B cell (primary cell): ENCODE measurements around the gene HCFC1. TPM values are rescaled to one million over a fixed set of nuclear protein-coding genes. Genes with fewer than 3 reads are reported as not detected.

Source experiments
- ATAC-seq: fragments of 200-7000 bp; cut with Tn5 transposase; one replicate; pipeline ENCODE4 v1.10.0; 2021; ENCODE audit warnings: low read depth, mild to moderate bottlenecking, moderate number of reproducible peaks, moderate library complexity
- CTCF ChIA-PET: fragments of 350-600 bp; sonication (Branson Sonifier 250); formaldehyde crosslinking; loops from one replicate; lab custom pipeline; 2021; ENCODE audit warnings: antibody characterized with exemption, inconsistent platforms; lab: Charles Lee
- POLR2A ChIA-PET: fragments of 350-600 bp; sonication (Branson Sonifier 250); formaldehyde crosslinking; loops from one replicate; lab custom pipeline; 2021; ENCODE audit warnings: antibody characterized with exemption; lab: Charles Lee
- DNase-seq: peaks from one replicate; pipeline ENCODE4 v3.0.0; 2013
- H2AFZ ChIP-seq: 2 replicates; pipeline ENCODE4 v1.6.1; 2012; ENCODE audit warnings: mild to moderate bottlenecking, low read depth, low read length; ENCODE audit not compliant: insufficient read depth, poor library complexity, severe bottlenecking
- H3K27ac ChIP-seq, 2 donors: 1 replicate in 1 of 2; 2 replicates in 1 of 2; pipeline ENCODE4 v1.5.1; 2012 to 2013; ENCODE audit warnings: low read length in 2 of 2, mild to moderate bottlenecking in 2 of 2, moderate library complexity in 1 of 2
- H3K27me3 ChIP-seq, 4 experiments: fragments of 200-600 bp in 1 of 4; sonication (generic) in 1 of 4; replicated peaks in 1 of 4; 1 replicate in 2 of 4; 2 replicates in 2 of 4; pipeline versions ENCODE4 v1.6.1 to v1.7.0; 2013 to 2016; ENCODE audit warnings: low read length in 3 of 4, mild to moderate bottlenecking in 2 of 4, mixed read lengths in 1 of 4, moderate library complexity in 1 of 4; ENCODE audit not compliant: insufficient read depth in 4 of 4, control insufficient read depth in 3 of 4; ENCODE audit errors: control extremely low read depth in 1 of 4
- H3K36me3 ChIP-seq, 2 experiments: replicated peaks in 1 of 2; 1 replicate in 1 of 2; 2 replicates in 1 of 2; pipeline versions ENCODE4 v1.6.1 to v1.7.1; 2013; ENCODE audit warnings: low read length in 1 of 2; ENCODE audit not compliant: insufficient read depth in 2 of 2, control insufficient read depth in 1 of 2; ENCODE audit errors: control extremely low read depth in 1 of 2, extremely low read depth in 1 of 2
- H3K4me1 ChIP-seq, 2 donors: fragments of 200-600 bp in 1 of 2; sonication (generic) in 1 of 2; 1 replicate in 1 of 2; 2 replicates in 1 of 2; pipeline versions ENCODE4 v1.5.1 to v1.6.1; 2013 to 2017; ENCODE audit warnings: low read length in 2 of 2; ENCODE audit not compliant: control insufficient read depth in 2 of 2, insufficient read depth in 2 of 2
- H3K4me2 ChIP-seq: replicated peaks from 2 replicates; pipeline ENCODE3; 2012; ENCODE audit warnings: mild to moderate bottlenecking, low read depth, low read length; ENCODE audit not compliant: poor library complexity, severe bottlenecking
- H3K4me3 ChIP-seq, 5 experiments: fragments of 200-600 bp in 1 of 5; sonication (generic) in 1 of 5; 1 replicate in 3 of 5; 2 replicates in 2 of 5; pipeline versions ENCODE4 v1.5.1 to v1.7.0; 2011 to 2016; ENCODE audit warnings: low read length in 4 of 5, mild to moderate bottlenecking in 4 of 5, low read depth in 2 of 5, control low read depth in 1 of 5, moderate library complexity in 1 of 5; ENCODE audit not compliant: insufficient read depth in 1 of 5; ENCODE audit errors: control extremely low read depth in 1 of 5, extremely low read depth in 1 of 5
- H3K79me2 ChIP-seq: fragments of 200-600 bp; sonication (generic); one replicate; pipeline ENCODE4 v1.6.0; 2016; ENCODE audit warnings: low read length; ENCODE audit not compliant: control insufficient read depth, insufficient read depth
- H3K9ac ChIP-seq: fragments of 200-600 bp; sonication (generic); 2 replicates; pipeline ENCODE4 v1.6.1; 2017; ENCODE audit warnings: mild to moderate bottlenecking, low read length, moderate library complexity
- H3K9me3 ChIP-seq, 3 donors: one replicate each; pipeline versions ENCODE4 v1.6.1 to v1.7.1; 2013; ENCODE audit warnings: low read length in 2 of 3; ENCODE audit not compliant: control insufficient read depth in 2 of 3, insufficient read depth in 1 of 3; ENCODE audit errors: control extremely low read depth in 1 of 3
- H4K20me1 ChIP-seq: 2 replicates; pipeline ENCODE4 v1.6.0; 2012; ENCODE audit warnings: mild to moderate bottlenecking, low read length; ENCODE audit not compliant: insufficient read depth, control insufficient read depth, poor library complexity, severe bottlenecking
- H3K27ac Mint-ChIP-seq: one replicate; pipeline ENCODE4 v1.8.0; 2021; ENCODE audit warnings: mixed read lengths
- H3K27me3 Mint-ChIP-seq: one replicate; pipeline ENCODE4 v1.8.0; 2021; ENCODE audit warnings: mixed read lengths
- H3K4me1 Mint-ChIP-seq: one replicate; pipeline ENCODE4 v1.8.0; 2021; ENCODE audit warnings: mixed read lengths
- H3K4me3 Mint-ChIP-seq: one replicate; pipeline ENCODE4 v1.8.0; 2021; ENCODE audit warnings: mixed read lengths
- H3K9me3 Mint-ChIP-seq: one replicate; pipeline ENCODE4 v1.8.0; 2022; ENCODE audit warnings: mixed read lengths; ENCODE audit not compliant: insufficient read depth
- EZH2 ChIP-seq: IDR thresholded peaks from 2 replicates; pipeline ENCODE4 v1.6.1; 2012; ENCODE audit warnings: borderline replicate concordance, low read depth, mild to moderate bottlenecking, moderate library complexity, low read length; ENCODE audit not compliant: insufficient read depth, poor library complexity, severe bottlenecking
- WGBS: methylation state at CpG from one replicate; pipeline ENCODE4 v1.1.5; 2013; ENCODE audit warnings: missing lambda C conversion rate; ENCODE audit not compliant: insufficient coverage; 5-methylcytosine and 5-hydroxymethylcytosine counted together
- intact Hi-C: fragments of 100-400 bp; cut with micrococcal nuclease; formaldehyde crosslinking; loops from one replicate; pipeline ENCODE4 v1.10.0; 2022
- polyA plus RNA-seq: library from polyadenylated mRNA; depleted of rRNA; stranded (reverse); fragments of >200 nt; gene quantifications from 2 replicates; pipeline ENCODE4 v1.2.3, GENCODE V29; 2012
- total RNA-seq, 2 donors: library from RNA; stranded (reverse); fragments of 120-200 nt in 1 of 2; gene quantifications; 1 replicate in 1 of 2; 2 replicates in 1 of 2; pipeline versions ENCODE4 v1.2.3 to v1.2.4, GENCODE V29; 2013 to 2022
- TF ChIP-seq, protein P1 (sequence below): fragments of 200-600 bp; IDR thresholded peaks from one replicate; pipeline ENCODE4 v1.8.0; 2022; ENCODE audit warnings: antibody characterized with exemption, mild to moderate bottlenecking

The HCFC1 gene
- total and polyA plus RNA-seq, 2 donors (not counting 1 experiment from before 2014, with no cell fraction given), result 32.1 to 57.7 TPM

DNA sequence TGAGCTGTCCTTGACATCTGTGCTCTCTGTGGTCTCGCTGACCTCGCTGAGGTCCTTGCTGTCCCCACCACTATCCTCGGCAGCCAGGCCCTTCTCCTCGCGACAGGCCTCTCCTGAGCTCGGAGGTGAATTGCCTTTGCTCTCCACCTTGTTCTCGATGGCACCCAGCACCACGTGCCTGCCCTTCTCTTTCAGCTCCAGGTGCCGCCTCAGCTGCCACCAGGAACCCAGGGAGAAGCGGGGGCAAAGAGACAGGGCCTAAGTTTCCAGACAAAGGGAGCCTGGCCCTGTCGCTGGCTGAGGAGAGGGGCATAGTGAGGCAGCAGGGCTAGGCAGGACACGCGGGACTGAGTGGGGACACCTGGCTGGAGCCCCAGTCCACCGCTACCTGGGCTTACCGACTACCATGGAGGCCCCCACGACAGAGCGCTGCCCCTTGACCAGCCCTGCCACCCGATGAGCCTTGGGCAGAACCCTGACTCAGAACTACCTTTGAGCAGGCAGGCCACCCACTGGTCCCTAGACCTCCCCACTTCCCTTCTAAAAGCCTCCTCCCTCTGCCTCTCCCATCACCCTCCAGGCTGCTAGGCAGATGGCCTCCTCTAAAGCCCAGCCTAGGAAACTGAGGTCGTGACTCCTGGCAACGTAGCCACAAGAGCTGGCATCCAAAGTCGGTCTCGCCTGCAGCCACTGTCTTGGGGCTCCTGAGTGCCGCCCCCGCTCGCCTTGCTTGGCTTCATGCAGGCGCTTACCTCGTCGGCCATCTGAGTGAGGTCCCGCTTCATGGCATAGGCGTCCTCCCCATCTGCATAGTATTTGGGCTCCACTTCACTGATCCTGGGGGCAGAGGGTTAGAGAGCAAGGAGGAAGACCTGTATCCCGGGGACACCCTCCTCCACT is 41.4 kb downstream of the HCFC1 start:
- peaks cover 24% of the 10 kb centered on the region for H3K4me1 Mint-ChIP-seq
- Histone ChIP-seq H3K27me3 (no peaks in the 10 kb centered on the region), H3K4me3 (no peak overlapping the region), H3K4me2 (peak overlapping the region; percentile 98), H3K27ac (no peak overlapping the region), H3K36me3 (peaks cover 0 to 23% of the 10 kb centered on the region in 2 experiments), H3K79me2 (peaks cover 24% of the 10 kb centered on the region), H3K9me3 (no peaks in the 10 kb centered on the region), H2AFZ (no peak overlapping the region), H3K9ac (no peak overlapping the region), H4K20me1 (no peaks in the 10 kb centered on the region), H3K4me1 (peaks cover 26 to 34% of the 10 kb centered on the region in 2 donors)
- CTCF ChIA-PET, result interaction anchor here (13.1 kb wide), 1 partner anchor 16 kb away, joined by 325 read pairs; the partner anchor contains the start of gene RENBP
- intact Hi-C loops, result no loop called here
- peak overlapping the region; percentile 26 for H3K27ac Mint-ChIP-seq
- H3K4me3 Mint-ChIP-seq, result no peak overlapping the region
- ATAC-seq (no peak), DNase-seq (no peak)
- H3K27me3 Mint-ChIP-seq, result no peaks in the 10 kb centered on the region
- POLR2A ChIA-PET, result no interaction called here
- no peaks in the 10 kb centered on the region for H3K9me3 Mint-ChIP-seq
- WGBS, result 97% methylated on average over 12 of the region's 31 CpGs
- no peak for TF ChIP-seq EZH2
- TF ChIP-seq, protein P1, sequence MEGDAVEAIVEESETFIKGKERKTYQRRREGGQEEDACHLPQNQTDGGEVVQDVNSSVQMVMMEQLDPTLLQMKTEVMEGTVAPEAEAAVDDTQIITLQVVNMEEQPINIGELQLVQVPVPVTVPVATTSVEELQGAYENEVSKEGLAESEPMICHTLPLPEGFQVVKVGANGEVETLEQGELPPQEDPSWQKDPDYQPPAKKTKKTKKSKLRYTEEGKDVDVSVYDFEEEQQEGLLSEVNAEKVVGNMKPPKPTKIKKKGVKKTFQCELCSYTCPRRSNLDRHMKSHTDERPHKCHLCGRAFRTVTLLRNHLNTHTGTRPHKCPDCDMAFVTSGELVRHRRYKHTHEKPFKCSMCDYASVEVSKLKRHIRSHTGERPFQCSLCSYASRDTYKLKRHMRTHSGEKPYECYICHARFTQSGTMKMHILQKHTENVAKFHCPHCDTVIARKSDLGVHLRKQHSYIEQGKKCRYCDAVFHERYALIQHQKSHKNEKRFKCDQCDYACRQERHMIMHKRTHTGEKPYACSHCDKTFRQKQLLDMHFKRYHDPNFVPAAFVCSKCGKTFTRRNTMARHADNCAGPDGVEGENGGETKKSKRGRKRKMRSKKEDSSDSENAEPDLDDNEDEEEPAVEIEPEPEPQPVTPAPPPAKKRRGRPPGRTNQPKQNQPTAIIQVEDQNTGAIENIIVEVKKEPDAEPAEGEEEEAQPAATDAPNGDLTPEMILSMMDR, result no peak

DNA sequence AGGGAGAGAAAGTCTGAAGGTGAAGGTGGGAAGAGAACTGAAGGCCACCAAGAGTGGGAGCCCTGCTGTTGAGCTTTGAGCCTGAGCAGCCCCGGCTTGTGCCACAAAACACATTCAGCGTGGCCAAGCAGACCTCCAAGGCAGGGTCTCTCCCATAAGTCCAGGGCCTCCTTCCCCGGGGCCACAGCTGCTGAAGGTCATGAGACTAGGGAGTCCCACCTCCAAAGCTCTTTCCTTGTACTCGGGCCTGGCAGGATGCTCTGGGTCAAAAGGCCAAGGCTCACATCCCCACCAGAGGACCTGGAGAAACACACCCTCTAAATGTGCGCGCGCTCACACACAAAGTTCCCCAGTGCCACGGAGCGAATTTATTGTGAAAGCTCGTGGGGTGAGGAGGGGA is 42.0 kb downstream of the HCFC1 start:
- Histone ChIP-seq H3K27ac (peak overlapping the region in 1 of 2 donors; percentile 48), H4K20me1 (no peaks in the 10 kb centered on the region), H3K36me3 (peaks cover 0 to 23% of the 10 kb centered on the region in 2 experiments), H3K9ac (no peak overlapping the region), H3K27me3 (no peaks in the 10 kb centered on the region), H3K4me1 (peaks cover 33 to 40% of the 10 kb centered on the region in 2 donors), H3K4me2 (peak overlapping the region; percentile 98), H3K4me3 (no peak overlapping the region), H3K79me2 (peaks cover 25% of the 10 kb centered on the region), H3K9me3 (no peaks in the 10 kb centered on the region), H2AFZ (no peak overlapping the region)
- intact Hi-C loops, result loop anchor here (5.0 kb wide), 1 partner anchor 42 kb away; the partner anchor contains the start of gene L1CAM
- no peak for TF ChIP-seq EZH2
- TF ChIP-seq, protein P1, result no peak
- no peaks in the 10 kb centered on the region for H3K27me3 Mint-ChIP-seq
- ATAC-seq (no peak), DNase-seq (no peak)
- WGBS, result 92% methylated on average over 2 of the region's 10 CpGs
- H3K9me3 Mint-ChIP-seq, result no peaks in the 10 kb centered on the region
- H3K4me1 Mint-ChIP-seq, result peaks cover 31% of the 10 kb centered on the region
- peak overlapping the region; percentile 76 for H3K27ac Mint-ChIP-seq
- no peak overlapping the region for H3K4me3 Mint-ChIP-seq
- CTCF ChIA-PET, result interaction anchor here (13.1 kb wide), 1 partner anchor 17 kb away, joined by 325 read pairs; the partner anchor contains the start of gene RENBP
- POLR2A ChIA-PET, result no interaction called here
